DND-41 (cell line): ENCODE results near the gene GUCA2A.

Source experiments
- EZH2 ChIP-seq: IDR thresholded peaks from 3 replicates; pipeline ENCODE4 v1.6.1; 2012; ENCODE audit warnings: borderline replicate concordance, low read depth, mild to moderate bottlenecking, moderate library complexity, low read length, inconsistent platforms; ENCODE audit not compliant: severe bottlenecking
- TF ChIP-seq, protein P1 (sequence below): IDR thresholded peaks from 2 replicates; pipeline ENCODE4 v1.5.1; 2012; ENCODE audit warnings: borderline replicate concordance, low read length, moderate library complexity, mild to moderate bottlenecking; ENCODE audit not compliant: poor library complexity, severe bottlenecking; ENCODE audit errors: extremely low read depth

DNA sequence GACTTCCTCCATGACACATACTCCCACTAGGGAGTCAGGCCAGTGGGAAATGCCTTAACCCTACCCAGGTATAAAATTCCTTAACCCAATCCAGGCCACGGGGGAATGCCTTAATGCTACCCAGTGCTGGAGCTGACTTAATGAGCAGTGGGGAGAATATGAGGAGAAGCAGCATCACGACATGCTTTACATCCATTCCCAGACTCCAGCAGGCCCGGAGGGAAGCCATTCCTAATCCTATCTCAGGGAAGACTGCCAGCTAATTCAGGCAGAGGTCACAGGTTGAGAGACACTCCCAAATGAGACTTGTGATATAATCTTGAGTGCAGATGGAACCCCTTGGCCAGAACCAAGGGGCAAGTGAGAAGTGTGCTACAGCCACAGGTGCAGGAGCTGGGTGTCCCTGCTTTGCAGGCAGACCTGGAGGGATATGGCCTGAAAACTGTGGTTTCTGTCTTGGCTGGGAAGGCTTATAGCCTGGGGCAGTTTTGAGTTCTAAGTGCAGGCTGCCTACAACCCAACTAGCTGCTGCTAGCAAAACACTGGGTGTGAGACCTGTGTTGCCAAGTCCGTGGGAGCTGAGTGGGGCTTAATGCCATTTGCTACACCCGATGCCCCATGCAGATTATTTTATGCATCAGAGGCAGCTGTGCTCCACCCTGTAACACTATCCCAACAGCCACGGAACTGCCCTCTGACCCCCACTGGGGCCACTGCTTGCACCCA is 45.1 kb upstream of the GUCA2A start:
- TF ChIP-seq EZH2, result no peak
- TF ChIP-seq, protein P1, sequence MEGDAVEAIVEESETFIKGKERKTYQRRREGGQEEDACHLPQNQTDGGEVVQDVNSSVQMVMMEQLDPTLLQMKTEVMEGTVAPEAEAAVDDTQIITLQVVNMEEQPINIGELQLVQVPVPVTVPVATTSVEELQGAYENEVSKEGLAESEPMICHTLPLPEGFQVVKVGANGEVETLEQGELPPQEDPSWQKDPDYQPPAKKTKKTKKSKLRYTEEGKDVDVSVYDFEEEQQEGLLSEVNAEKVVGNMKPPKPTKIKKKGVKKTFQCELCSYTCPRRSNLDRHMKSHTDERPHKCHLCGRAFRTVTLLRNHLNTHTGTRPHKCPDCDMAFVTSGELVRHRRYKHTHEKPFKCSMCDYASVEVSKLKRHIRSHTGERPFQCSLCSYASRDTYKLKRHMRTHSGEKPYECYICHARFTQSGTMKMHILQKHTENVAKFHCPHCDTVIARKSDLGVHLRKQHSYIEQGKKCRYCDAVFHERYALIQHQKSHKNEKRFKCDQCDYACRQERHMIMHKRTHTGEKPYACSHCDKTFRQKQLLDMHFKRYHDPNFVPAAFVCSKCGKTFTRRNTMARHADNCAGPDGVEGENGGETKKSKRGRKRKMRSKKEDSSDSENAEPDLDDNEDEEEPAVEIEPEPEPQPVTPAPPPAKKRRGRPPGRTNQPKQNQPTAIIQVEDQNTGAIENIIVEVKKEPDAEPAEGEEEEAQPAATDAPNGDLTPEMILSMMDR, result no peak
